Measurements from ENCODE around the gene PPP1R9A. TPM values are rescaled to one million over a fixed set of nuclear protein-coding genes. Genes with fewer than 3 reads are reported as not detected.
A peak's percentile ranks its signal among the peaks of the same experiment; 100 is the strongest.

The PPP1R9A gene
- total RNA-seq, 1 experiment from 2014 or later, result 6.3 TPM

GRCh38 chr7:94941844-94942632, 34.6 kb downstream of the PPP1R9A start:
- Mint-ChIP-seq H3K4me1 (ENCODE audit: insufficient read depth, unreplicated experiment) (no peaks in the 10 kb centered on the region), H3K27me3 (ENCODE audit: insufficient read depth, unreplicated experiment) (no peaks in the 10 kb centered on the region), H3K36me3 (ENCODE audit: insufficient read depth, unreplicated experiment) (no peaks in the 10 kb centered on the region), H3K4me3 (ENCODE audit: unreplicated experiment) (no peak overlapping the region), H3K9me3 (ENCODE audit: unreplicated experiment) (no peaks in the 10 kb centered on the region), H3K27ac (ENCODE audit: low read depth, unreplicated experiment) (no peak overlapping the region)
- TF ChIP-seq CTCF (IDR thresholded peaks at IDR 0.05; ENCODE audit: unreplicated experiment), result no peak
- intact Hi-C loops (cut with micrococcal nuclease), result no loop called here
- no TSS peak for BruUV-seq (replicated peaks)
- no peak for DNase-seq (ENCODE audit: unreplicated experiment)
- POLR2A ChIA-PET, result interaction anchor here (1.0 kb wide), 1 partner anchor 7 kb away, joined by 3 read pairs; no protein-coding TSS in a partner anchor
- CTCF ChIA-PET, result no interaction called here

GRCh38 chr7:94943134-94943533, 35.7 kb downstream of the PPP1R9A start:
- Mint-ChIP-seq H3K4me3 (ENCODE audit: unreplicated experiment) (no peak overlapping the region), H3K36me3 (ENCODE audit: insufficient read depth, unreplicated experiment) (no peaks in the 10 kb centered on the region), H3K27ac (ENCODE audit: low read depth, unreplicated experiment) (no peak overlapping the region), H3K9me3 (ENCODE audit: unreplicated experiment) (no peaks in the 10 kb centered on the region), H3K4me1 (ENCODE audit: insufficient read depth, unreplicated experiment) (no peaks in the 10 kb centered on the region), H3K27me3 (ENCODE audit: insufficient read depth, unreplicated experiment) (no peaks in the 10 kb centered on the region)
- CTCF ChIA-PET, result no interaction called here
- POLR2A ChIA-PET, result interaction anchor here (1.0 kb wide), 1 partner anchor 8 kb away, joined by 3 read pairs; no protein-coding TSS in a partner anchor
- no TSS peak for BruUV-seq (replicated peaks)
- intact Hi-C loops (cut with micrococcal nuclease), result no loop called here
- TF ChIP-seq CTCF (IDR thresholded peaks at IDR 0.05; ENCODE audit: unreplicated experiment), result no peak
- DNase-seq (ENCODE audit: unreplicated experiment), result no peak

GRCh38 chr7:94949532-94949931, 42.1 kb downstream of the PPP1R9A start:
- intact Hi-C loops (cut with micrococcal nuclease), result no loop called here

More at GRCh38 chr7:94949532-94949931, 42.1 kb downstream of the PPP1R9A start:
- DNase-seq (ENCODE audit: unreplicated experiment), result peak; percentile 51
- no peak for TF ChIP-seq CTCF (IDR thresholded peaks at IDR 0.05; ENCODE audit: unreplicated experiment)
- Mint-ChIP-seq H3K4me3 (ENCODE audit: unreplicated experiment) (no peak overlapping the region), H3K36me3 (ENCODE audit: insufficient read depth, unreplicated experiment) (no peaks in the 10 kb centered on the region), H3K27me3 (ENCODE audit: insufficient read depth, unreplicated experiment) (no peaks in the 10 kb centered on the region), H3K4me1 (ENCODE audit: insufficient read depth, unreplicated experiment) (no peaks in the 10 kb centered on the region), H3K9me3 (ENCODE audit: unreplicated experiment) (no peaks in the 10 kb centered on the region), H3K27ac (ENCODE audit: low read depth, unreplicated experiment) (no peak overlapping the region)
- CTCF ChIA-PET, result no interaction called here
- BruUV-seq (replicated peaks), result no TSS peak
- POLR2A ChIA-PET, result interaction anchor here (0.6 kb wide), 1 partner anchor 590 kb away, joined by 3 read pairs; no protein-coding TSS in a partner anchor
